ENCODE results near the gene GMPR.
"Not testable (repeated sequence)": the region's sequence is repeated elsewhere in the genome, so short reads cannot be mapped to it uniquely, and the experiment has no call there.

The GMPR gene

GRCh38 chr6:16248271-16248853, 10.0 kb downstream of the GMPR start:
- DNase-seq (ENCODE audit: low spot score) = no peak

DNA sequence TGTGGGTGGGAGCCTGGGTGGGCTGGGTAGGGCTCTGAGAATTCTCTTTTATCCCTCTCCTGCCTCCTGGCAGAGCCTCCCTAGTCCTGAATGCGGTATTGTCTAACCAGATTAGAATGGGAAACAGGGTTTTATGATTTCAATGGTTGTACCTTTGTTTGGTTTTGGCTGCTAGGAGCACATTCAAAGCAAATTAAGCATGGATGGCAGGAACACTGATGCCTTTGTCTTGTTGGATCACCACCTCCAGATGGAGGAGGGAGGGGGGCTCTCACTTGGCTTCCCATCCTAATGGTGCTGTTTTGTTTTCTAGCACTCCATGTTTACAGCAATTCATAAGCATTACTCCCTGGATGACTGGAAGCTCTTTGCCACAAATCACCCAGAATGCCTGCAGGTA, 11.6 kb downstream of the GMPR start:
- no peak for DNase-seq (ENCODE audit: low spot score)

DNA sequence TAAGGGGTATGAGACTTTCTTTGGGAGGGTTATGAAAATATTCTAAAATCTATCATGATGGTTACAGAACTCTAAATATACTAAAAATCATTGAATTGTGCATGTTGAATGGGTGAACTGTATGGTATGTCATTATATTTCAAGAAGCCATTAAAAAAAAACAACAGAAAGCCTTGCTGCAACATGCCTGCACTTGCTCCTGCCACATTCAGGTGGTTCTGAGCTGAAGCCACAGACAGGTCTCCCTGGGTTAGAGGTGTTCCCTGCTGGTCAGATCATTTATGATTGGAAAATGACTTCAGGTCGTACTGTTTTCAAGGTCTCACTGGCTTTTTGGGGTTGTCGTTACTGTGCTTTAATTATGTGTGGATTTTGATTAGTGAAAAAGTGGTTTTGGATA, 13.3 kb downstream of the GMPR start:
- DNase-seq (ENCODE audit: low spot score) = no peak

DNA sequence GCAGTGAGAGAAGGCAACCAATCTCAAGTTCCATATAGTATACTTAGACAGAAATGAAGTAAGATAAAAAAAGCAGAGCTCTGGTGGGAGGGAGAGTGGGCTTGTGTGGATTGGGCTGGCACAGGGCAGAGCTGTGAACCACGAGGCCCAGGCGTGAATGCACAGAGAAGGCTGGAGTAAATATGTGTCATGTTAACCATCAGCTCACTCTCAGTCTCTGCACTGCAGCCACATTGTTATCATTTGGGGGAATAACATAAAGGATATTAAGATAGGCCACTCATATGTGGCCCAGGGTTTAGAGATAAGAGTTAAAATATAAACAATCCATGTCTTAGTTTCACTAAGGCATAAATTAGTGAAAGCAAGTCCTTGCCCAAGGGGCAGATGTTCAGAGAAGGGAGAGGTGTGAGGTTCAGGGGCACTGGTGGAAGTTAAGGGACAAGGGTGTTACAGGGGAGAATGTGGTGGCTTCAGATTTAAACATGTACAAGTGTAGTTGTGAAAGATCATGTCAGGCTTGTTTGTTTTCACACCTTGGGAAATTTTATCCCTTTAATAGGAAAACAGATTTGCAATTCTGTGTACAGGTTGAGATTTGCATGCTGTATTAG, 14.4 kb downstream of the GMPR start:
- DNase-seq (ENCODE audit: low spot score) = no peak

- no peak for DNase-seq (ENCODE audit: low spot score)
Observed at GRCh38 chr6:16253399-16254144, 15.2 kb downstream of the GMPR start.

- no peak for DNase-seq (ENCODE audit: low spot score)
Observed at GRCh38 chr6:16254535-16254934, 16.1 kb downstream of the GMPR start.

DNA sequence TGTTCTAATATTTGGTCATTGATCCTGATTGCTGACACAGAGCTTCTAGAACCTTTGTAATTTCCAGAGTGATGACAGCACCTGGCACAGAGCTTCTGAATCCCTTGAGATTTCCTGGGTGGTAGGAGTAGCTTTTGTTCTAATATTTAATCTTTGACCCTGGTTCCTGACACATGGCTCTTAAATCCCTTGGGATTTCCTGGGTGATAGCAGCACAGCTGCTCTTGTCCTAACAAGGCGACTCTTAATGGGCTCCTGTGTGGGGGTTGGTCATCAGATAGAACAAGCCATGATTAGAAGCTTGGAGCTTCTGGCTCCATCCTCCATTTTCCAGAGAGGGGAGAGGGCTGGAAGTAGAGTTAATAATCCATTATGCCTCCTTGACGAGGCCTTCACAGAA, 18.4 kb downstream of the GMPR start:
- no peak for DNase-seq (ENCODE audit: low spot score)

GRCh38 chr6:16257999-16258708, 19.8 kb downstream of the GMPR start:
- no peak for DNase-seq (ENCODE audit: low spot score)

- DNase-seq (ENCODE audit: low spot score) = no peak
Observed at GRCh38 chr6:16258709-16259075, 20.3 kb downstream of the GMPR start.

DNA sequence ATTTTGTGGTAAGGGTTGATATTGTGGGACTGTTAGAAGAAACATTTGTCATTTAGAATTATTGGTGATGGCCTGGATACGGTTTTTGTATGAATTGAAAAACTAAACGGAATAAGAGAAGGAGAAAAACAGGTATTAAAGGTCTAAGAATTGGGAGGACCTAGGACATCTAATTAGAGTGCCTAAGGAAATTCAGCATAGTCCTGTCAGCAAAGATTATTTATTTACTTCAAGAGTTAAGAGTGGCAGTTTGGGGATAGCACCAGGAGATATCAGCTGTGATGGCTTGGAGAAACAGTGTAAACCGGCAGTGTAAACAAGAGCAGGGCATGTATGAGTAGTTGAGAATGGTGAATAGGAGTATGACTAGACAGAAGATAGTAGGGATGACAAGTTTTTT, 21.2 kb downstream of the GMPR start:
- not testable (repeated sequence) for DNase-seq (ENCODE audit: low spot score)

- not testable (repeated sequence) for DNase-seq (ENCODE audit: low spot score)
Observed at GRCh38 chr6:16260602-16261001, 22.2 kb downstream of the GMPR start.

GRCh38 chr6:16262773-16263172, 24.4 kb downstream of the GMPR start:
- not testable (repeated sequence) for DNase-seq (ENCODE audit: low spot score)

DNA sequence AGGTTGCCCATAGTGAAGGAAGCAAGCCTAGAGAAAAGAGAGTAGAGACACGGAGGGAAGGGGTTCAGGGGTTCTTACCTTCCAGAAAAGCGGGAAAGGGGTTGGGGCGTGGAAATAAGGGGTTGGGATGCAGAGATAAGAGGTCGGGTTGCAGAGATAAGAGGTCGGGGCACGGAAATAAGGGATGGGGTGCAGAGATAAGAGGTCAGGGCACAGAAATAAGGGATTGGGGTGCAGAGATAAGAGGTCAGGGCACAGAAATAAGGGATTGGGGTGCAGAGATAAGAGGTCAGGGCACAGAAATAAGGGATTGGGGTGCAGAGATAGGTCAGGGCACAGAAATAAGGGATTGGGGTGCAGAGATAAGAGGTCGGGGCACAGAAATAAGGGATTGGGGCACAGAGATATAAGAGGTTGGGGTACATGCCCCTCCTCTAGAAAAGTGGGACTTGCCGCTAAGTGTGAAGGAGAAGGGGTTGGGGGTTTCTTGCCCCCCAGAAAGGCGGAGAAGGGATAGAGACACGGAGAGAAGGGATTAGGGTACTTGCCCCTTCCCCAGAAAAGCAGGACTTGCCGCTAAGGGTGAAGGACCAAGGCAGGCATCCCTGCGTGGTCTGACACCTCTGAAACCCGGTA, 25.2 kb downstream of the GMPR start:
- not testable (repeated sequence) for DNase-seq (ENCODE audit: low spot score)

DNA sequence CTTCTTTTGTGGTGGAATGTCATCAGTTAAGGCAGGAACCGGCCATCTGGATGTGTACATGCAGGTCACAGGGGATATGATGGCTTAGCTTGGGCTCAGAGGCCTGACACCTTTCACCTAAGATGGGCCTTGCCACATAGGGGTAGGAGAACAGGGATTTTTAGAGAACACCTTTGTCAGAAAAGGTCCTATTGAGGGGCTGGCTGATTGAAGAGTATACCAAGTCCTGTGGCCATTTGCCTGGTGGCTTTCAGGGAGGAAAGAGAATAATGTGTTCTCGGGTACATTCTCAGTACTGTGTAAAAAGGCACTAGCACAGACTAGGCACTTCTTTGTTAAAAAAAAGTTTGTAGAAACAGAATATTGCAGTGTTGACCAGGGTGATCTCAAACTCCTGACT, 26.4 kb downstream of the GMPR start:
- no peak for DNase-seq (ENCODE audit: low spot score)

DNA sequence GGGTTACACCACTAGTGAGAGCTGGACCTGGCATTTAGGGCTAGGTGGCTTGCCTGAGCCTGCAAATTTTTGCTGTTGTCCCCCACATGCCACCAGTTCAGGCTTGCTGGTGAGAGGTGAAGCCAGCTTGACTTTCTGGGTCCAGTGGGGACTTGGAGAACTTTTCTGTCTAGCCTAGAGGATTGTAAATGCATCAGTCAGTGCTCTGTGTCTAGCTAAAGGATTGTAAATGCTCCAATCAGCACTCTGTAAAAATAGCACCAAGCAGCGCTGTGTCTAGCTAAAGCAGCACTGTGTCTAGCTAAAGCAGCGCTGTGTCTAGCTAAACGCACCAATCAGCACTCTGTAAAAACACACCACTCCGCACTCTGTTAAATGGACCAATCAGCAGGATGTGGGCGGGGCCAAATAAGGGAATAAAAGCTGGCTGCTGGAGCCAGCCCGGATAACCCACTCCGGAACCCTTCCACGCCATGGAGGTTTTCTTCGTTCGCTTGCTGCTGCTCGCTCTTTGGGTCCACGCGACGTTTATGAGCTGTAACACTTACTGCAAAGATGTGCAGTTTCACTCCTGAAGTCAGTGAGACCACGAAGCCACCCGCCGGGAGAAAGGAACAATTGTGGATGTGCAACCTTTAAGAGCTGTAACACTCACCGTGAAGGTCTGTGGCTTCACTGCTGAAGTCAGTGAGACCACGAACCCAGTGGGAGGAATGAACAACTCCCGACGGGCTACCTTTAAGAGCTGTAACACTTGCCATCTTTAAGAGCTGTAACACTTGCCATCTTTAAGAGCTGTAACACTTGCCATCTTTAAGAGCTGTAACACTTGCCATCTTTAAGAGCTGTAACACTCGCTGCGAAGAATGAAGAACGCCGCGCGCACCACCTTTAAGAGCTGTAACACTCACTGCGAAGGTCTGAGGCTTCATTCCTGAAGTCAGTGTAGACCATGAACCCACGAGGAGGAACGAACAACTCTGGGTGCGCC, 27.3 kb downstream of the GMPR start:
- no peak for DNase-seq (ENCODE audit: low spot score)

- no peak for DNase-seq (ENCODE audit: low spot score)
Observed at GRCh38 chr6:16267428-16268263, 29.3 kb downstream of the GMPR start.

- DNase-seq (ENCODE audit: low spot score) = not testable (repeated sequence)
Observed at GRCh38 chr6:16269442-16270070, 31.2 kb downstream of the GMPR start.

GRCh38 chr6:16270178-16270794, 31.9 kb downstream of the GMPR start:
- no peak for DNase-seq (ENCODE audit: low spot score)

DNA sequence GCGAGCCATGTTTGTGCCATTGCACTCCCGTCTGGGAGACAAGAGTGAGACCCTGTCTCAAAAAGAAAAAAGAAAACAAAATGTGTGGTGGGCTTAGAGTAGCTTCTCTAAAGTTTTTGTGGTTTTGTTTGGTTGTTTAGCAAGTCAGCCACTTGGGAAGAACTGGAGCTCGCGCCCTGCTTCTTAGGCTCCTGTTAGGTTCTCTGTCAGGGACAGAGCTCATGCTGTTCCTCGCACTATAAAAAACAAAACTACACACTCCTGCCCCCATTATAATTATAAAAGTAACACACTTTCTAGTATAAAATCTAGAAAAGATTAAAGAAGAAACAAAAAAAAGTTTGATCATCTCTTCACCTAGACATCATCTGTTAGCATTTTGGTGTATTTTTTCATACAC, 33.0 kb downstream of the GMPR start:
- no peak for DNase-seq (ENCODE audit: low spot score)

Data from AG08395 (cell line).